Esophagus muscularis mucosa (tissue), 4 donors: ENCODE data around the gene FBXL7.

Source experiments
- CTCF ChIP-seq, 3 experiments: fragments of 200-600 bp in 2 of 3; fragments of 450-650 bp in 1 of 3; sonication (generic) in 2 of 3; IDR thresholded peaks; one replicate each; pipeline ENCODE4 v1.5.1; 2017 to 2019; ENCODE audit warnings: antibody characterized with exemption in 3 of 3, mild to moderate bottlenecking in 2 of 3, moderate library complexity in 1 of 3
- EP300 ChIP-seq: sonication (generic); formaldehyde crosslinking; IDR thresholded peaks from one replicate; pipeline ENCODE4 v1.6.1; 2017; ENCODE audit warnings: antibody characterized with exemption
- POLR2A ChIP-seq: fragments of 450-650 bp; IDR thresholded peaks from one replicate; pipeline ENCODE4 v1.6.1; 2017; ENCODE audit warnings: antibody characterized with exemption, moderate library complexity, mild to moderate bottlenecking, low read depth
- POLR2AphosphoS5 ChIP-seq, 2 donors: sonication (generic); formaldehyde crosslinking; IDR thresholded peaks; one replicate each; pipeline ENCODE4 v1.6.1; 2017; ENCODE audit warnings: antibody characterized with exemption in 2 of 2

GRCh38 chr5:15799014-15799413 is 299.0 kb downstream of the FBXL7 start:
- TF ChIP-seq POLR2A (no peak), CTCF (IDR thresholded peaks at IDR 0.05) (no peak), EP300 (no peak), POLR2AphosphoS5 (IDR thresholded peaks at IDR 0.05) (no peak)
